HAP-1 (cell line): ENCODE results near the gene SAFB.
"Not testable (repeated sequence)": the region's sequence is repeated elsewhere in the genome, so short reads cannot be mapped to it uniquely, and the experiment has no call there.

Experiments used
- DNase-seq, 2 experiments: peaks; one replicate each; pipeline ENCODE4 v3.0.0-alpha.2; 2016 to 2020; ENCODE audit warnings: low spot score in 2 of 2
- H3K27me3 ChIP-seq: fragments of 250-450 bp; sonication (Bioruptor Pico); 2 replicates; pipeline ENCODE4 v1.5.1; 2020; ENCODE audit warnings: low read depth, mild to moderate bottlenecking, moderate library complexity
- H3K36me3 ChIP-seq: fragments of 250-450 bp; sonication (Bioruptor Pico); replicated peaks from 2 replicates; pipeline ENCODE4 v1.5.1; 2020; ENCODE audit warnings: mild to moderate bottlenecking
- H3K4me1 ChIP-seq: fragments of 250-450 bp; sonication (Bioruptor Pico); 2 replicates; pipeline ENCODE4 v1.5.1; 2020; ENCODE audit warnings: mild to moderate bottlenecking
- H3K4me3 ChIP-seq: fragments of 250-450 bp; sonication (Bioruptor Pico); 2 replicates; pipeline ENCODE4 v1.5.1; 2020; ENCODE audit warnings: mild to moderate bottlenecking, moderate library complexity
- H3K9me3 ChIP-seq: fragments of 250-450 bp; sonication (Bioruptor Pico); 2 replicates; pipeline ENCODE4 v1.5.1; 2020; ENCODE audit warnings: mild to moderate bottlenecking, moderate library complexity
- in situ Hi-C: fragments of 300-500 bp; cut with MboI; formaldehyde crosslinking; loops from 3 replicates; pipeline ENCODE4 v1.14.3; 2020; ENCODE audit warnings: low sequenced_read_pairs, inconsistent platforms, mixed read lengths

SAFB gene

DNA sequence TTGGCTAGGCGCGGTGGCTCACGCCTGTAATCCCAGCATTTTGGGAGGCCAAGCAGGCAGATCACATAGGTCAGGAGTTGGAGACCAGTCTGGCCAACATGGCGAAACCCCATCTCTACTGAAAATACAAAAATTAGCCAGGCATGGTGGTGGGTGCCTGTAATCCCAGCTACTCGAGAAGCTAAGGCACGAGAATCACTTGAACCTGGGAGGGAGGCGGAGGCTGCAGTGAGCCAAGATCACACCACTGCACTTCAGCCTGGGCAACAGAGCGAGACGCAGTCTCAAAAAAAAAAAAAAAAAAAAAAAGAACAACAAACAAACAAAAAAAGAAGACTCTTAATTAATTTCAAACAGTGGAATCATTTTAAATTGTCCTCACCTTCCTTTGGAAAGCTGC is 14.1 kb upstream of the SAFB start:
- H3K9me3 ChIP-seq, in situ Hi-C loops, H3K4me3 ChIP-seq, H3K4me1 ChIP-seq, H3K27me3 ChIP-seq, DNase-seq: not testable (repeated sequence)
- H3K36me3 ChIP-seq: peaks cover 92% of the 10 kb centered on the region

DNA sequence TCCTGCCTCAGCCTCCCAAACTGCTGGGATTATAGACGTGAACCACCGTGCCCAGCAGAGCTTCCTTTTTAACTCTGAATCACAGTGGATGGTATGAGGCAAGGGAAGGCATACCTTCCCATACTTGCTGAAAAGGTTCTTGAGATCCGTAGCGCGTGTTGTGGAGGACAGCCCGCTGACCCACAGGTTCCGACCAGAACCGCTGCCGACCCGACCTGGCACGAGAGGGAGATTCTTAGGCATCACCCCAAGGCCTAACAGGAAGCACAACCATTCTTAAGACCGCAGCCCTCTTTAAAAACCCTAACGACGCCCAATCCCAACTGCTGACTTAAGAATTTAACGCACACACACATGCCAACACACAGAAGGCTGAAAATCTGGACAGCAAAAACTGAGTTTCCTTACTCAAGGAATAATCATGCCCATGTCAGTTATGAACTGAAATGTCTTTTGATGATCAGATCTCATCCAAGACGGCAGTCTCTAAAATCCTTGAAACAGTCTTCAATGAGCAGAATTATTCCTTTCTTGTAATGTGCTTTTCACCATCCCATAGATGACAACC is 12.9 kb upstream of the SAFB start:
- Histone ChIP-seq H3K36me3 (peaks cover 92% of the 10 kb centered on the region), H3K4me3 (no peak overlapping the region), H3K9me3 (no peaks in the 10 kb centered on the region), H3K27me3 (no peaks in the 10 kb centered on the region), H3K4me1 (no peaks in the 10 kb centered on the region)
- no peak for DNase-seq
- in situ Hi-C loops: no loop called here

DNA sequence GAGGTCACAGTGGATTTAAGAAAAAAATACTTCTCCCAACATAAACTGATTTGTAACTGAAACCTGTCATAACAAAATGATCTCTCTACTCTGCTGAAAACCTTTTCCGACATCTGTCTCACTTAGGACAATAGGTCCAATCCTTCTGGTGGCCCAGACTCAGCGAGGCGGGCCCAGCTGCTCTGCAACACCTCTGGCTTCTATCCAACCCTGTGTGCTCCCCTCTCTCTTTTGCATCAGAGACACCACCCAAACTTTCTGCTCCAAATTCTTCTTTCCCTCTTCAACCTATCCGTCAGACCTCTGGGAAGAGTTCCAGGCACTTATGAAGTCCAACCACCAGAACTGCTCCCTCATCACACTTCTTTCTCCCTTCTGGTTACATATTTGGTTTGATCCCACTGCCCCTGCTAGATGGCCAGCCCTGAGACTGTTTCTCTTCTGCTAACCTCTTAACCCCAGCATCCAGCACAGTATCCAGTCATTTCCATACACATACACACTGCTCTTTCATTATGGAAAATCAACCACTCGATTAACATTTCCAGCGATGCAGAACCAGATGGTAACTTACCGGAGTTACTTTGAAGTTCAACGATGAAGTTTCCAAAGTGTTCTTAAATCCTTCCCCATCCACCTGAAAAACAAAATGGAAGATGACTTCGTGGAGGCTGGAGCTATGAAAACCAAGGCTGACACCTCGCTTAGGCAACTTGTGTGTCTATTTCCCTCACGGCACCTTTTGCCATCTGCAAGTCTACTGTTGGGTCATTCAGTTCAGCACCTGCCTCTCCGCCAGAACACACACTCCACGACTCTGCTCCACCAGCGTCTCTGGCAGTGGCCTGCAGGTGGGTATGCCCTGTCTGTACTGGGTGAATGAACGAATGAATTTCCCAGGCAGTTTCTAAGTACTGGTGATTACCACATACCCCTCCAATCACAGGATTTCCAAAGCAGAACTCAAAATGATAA is 9.7 kb upstream of the SAFB start:
- H3K4me1 ChIP-seq: no peaks in the 10 kb centered on the region
- in situ Hi-C loops: no loop called here
- H3K36me3 ChIP-seq: peaks cover 91% of the 10 kb centered on the region

DNA sequence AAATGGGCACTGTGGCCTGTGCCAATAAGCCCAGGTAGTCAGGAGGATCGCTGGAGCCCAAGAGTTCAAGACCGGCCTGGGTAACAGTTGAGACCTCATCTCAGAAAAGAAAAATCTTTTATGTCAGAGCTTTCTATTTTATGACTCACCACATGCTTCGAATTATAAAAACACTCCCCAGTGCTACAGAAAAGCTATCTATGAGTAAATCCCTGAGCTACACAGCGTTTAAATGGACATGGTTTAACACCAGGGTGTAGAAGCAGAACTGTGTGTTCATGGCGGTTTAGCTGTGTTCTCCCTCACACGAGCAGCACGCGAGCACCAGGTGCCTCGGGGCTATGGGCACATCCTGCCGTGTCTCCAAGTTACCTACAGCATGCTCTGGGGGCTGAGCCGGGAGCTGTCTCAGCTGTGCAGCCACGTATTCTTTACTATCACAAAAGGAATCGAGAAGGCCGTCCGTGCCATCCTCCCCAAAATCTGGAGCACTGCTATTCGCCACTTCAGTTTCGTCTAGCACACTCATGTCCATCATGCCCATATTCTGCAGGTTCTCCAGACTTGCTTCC is 7.0 kb upstream of the SAFB start:
- DNase-seq: no peak
- Histone ChIP-seq H3K9me3 (no peaks in the 10 kb centered on the region), H3K4me3 (no peak overlapping the region), H3K27me3 (no peaks in the 10 kb centered on the region), H3K4me1 (peaks cover 10% of the 10 kb centered on the region), H3K36me3 (peaks cover 91% of the 10 kb centered on the region)
- in situ Hi-C loops: no loop called here

More for the DNA sequence above, 9.7 kb upstream of the SAFB start:
- DNase-seq: no peak
- Histone ChIP-seq H3K4me3 (no peak overlapping the region), H3K27me3 (no peaks in the 10 kb centered on the region), H3K9me3 (no peaks in the 10 kb centered on the region)

DNA sequence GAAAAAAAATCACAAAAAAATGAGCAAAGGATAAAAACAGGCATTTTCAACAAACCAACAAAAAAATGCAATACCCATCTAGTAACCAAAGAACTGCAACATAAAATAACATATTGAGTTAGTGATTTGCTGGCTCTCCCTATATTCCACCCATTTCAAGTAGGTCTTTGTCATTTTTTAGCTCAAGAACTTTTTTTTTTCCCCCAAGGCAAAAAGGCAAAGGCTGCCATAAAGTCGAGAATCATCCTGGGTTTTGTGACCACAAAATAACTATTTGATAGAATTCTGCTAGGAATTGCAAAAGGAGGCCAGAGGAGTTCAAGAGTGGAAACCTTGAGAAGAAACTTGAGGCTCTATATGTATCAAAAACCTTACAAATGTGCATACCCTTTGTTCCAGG is 5.8 kb upstream of the SAFB start:
- in situ Hi-C loops: no loop called here
- no peaks in the 10 kb centered on the region for H3K9me3 ChIP-seq
- no peaks in the 10 kb centered on the region for H3K27me3 ChIP-seq
- peaks cover 14% of the 10 kb centered on the region for H3K4me1 ChIP-seq
- no peak for DNase-seq
- H3K36me3 ChIP-seq: peaks cover 87% of the 10 kb centered on the region
- no peak overlapping the region for H3K4me3 ChIP-seq

DNA sequence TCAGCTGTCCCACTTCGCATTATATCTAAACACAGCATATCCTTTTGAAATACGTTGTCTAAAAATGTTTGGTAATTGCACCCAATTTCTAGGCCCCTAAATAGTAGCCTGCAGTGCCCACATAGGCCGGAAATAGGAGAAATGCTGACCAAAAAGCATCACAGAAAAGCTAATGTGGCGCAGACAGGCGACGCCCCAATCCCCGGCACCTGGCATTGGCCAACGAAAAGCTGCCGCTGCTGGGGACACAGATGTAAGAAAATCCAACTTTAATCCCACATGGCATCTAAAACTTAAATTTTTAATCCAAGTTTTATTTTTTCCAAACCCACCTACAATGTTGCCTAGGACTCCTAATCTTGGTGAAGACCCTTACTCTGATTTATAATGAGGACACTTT is 4.3 kb upstream of the SAFB start:
- DNase-seq: no peak
- H3K27me3 ChIP-seq: no peaks in the 10 kb centered on the region
- peaks cover 14% of the 10 kb centered on the region for H3K4me1 ChIP-seq
- no peak overlapping the region for H3K4me3 ChIP-seq
- H3K36me3 ChIP-seq: peaks cover 83% of the 10 kb centered on the region
- in situ Hi-C loops: no loop called here
- no peaks in the 10 kb centered on the region for H3K9me3 ChIP-seq

DNA sequence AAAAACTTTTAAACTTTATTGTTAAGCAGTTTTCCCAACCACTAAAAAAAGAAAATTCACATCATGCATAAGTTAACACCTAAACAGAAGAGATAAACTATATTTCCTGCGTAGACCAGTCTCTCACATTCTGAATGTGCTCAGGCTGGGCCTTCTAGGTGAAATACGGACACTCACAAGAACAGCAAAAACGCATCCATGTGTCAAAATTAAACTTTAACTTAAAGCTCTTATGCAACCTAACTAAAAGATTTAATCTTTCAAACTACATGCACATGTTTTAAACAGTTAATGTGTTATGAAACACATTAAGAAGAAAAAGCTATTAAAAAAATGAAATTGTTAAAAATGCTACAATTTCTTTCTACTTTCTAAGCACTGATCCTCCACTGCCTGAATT is 2.9 kb upstream of the SAFB start:
- Histone ChIP-seq H3K36me3 (peaks cover 75% of the 10 kb centered on the region), H3K9me3 (no peaks in the 10 kb centered on the region), H3K27me3 (no peaks in the 10 kb centered on the region), H3K4me3 (no peak overlapping the region), H3K4me1 (peaks cover 17% of the 10 kb centered on the region)
- in situ Hi-C loops: no loop called here
- no peak for DNase-seq

DNA sequence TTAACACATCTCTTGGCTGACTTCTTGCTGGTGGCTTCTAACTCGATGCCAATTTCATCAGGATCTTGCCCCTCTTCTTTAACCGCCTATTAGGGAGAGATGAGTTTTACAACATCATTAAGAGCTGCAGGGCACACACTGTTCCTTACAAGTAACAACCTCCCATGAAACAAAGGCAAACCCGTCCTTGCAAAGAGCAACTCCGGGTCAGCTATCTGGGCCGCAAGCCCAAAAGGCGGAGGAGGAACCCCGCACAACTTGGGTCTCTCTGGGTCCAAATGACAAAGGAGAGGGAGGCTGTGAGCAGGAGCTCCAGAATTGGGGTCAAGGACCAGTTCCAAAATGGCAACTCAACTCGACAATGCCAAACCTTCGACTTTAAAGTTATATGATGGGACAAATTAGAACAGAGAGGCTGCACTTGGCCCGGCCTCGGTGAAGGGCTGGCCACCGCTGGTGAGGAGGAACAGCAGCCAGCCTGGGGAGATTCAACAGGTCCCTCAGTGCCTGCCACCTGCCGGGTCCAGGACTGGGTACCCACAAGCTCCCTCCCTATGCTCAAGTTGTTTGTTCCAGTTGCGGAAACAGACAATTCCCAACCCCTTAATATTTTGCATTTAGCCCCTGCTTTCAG is 1.5 kb upstream of the SAFB start:
- H3K36me3 ChIP-seq: peaks cover 75% of the 10 kb centered on the region

DNA sequence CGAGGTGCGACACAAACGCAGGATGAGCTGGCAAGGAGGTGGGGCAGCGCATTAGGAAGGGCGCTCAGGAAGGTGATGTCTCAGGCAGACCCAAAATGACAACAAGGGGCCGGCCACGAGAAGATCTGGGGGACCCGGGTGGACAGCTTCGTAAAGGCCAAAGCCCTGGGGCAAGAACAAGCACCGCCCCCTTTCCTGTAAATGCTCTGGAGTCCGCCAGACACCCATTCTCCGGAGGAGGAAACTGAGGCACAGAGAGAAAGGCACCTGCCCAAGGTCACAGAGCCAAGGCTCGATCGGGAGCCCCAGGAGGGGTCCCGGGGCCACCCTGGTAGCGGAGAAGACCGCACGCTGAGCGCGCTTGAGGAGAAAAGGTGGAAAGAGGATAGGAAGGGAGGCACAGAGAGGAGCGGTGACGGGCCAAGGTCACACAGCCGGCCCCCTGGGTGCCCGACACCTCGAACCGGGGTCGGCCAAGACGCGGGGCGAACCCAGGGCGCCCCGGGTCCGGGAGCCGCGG is 878 bp upstream of the SAFB start:
- in situ Hi-C loops: no loop called here
- DNase-seq: peak in 1 of 2 experiments; percentile 45
- H3K36me3 ChIP-seq: peaks cover 76% of the 10 kb centered on the region
- H3K4me1 ChIP-seq: peaks cover 22% of the 10 kb centered on the region
- peak overlapping the region; percentile 100 for H3K4me3 ChIP-seq
- H3K27me3 ChIP-seq: no peaks in the 10 kb centered on the region
- no peaks in the 10 kb centered on the region for H3K9me3 ChIP-seq

More for the DNA sequence above, 1.5 kb upstream of the SAFB start:
- no peaks in the 10 kb centered on the region for H3K27me3 ChIP-seq
- peak overlapping the region; percentile 100 for H3K4me3 ChIP-seq
- in situ Hi-C loops: no loop called here
- H3K4me1 ChIP-seq: peaks cover 22% of the 10 kb centered on the region
- DNase-seq: no peak
- H3K9me3 ChIP-seq: no peaks in the 10 kb centered on the region

DNA sequence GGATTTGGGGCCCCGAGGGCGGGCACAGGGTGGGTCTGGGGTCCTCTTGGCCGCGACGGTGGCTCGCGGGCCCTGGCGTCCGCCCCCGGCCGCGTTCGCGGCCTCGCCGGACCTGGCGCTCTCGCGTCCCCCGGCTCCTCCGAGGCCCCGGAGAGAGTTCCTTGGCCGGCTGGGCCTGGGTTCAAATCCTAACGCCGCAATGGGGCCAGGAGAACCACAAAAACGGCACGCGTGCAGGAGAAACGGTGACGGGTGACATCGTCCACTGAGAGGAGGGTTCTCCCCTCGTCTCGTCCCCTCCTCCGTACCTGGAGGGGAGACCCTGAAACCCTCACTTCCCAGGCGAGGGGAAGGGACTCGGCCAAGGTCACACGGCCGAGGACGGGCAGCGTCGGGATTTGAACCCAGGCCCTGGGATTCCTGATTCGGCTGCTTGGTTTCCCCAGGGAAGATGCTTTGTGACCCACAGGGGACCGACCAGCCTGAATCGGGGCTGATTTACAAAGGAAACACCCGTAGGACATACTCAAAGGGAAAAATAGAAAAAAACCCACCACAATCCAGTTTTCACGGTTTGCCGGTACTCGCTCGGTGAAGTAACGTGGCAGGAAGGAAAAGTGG is 624 bp downstream of the SAFB start:
- H3K4me1 ChIP-seq: peaks cover 22% of the 10 kb centered on the region
- peaks cover 76% of the 10 kb centered on the region for H3K36me3 ChIP-seq

DNA sequence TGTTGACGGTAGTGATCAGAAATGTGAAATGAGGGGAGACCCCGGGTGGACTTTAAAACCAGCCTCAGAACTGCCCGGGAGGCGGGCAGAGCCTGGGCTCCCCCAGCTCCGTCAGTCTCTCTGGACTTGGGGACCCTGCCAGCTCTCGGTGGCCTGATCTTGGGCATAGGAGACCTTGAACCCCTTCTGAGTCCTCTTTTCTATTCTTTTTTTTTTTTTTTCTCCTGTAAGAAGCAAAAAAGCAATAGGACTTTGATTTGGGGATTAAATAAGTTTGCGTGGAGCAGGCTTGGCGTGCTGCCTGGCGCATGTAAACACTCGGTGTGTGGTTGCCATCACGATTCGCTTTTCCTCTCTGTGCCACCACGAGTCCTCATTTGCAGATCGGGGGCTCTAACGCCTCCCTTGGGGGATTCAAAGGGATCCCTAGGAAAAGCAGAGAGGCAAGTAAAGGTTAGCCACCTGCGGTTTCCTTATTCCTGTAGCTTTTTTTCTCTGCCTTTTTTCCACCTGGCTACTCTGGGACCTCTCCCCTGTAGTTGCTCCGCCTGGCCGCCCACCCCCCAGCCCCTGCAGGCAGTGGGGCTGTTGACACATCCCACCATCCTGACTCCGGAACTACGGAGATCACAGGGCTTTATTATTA is 1.3 kb downstream of the SAFB start:
- H3K4me1 ChIP-seq: peaks cover 22% of the 10 kb centered on the region
- no peaks in the 10 kb centered on the region for H3K9me3 ChIP-seq
- peak in 1 of 2 experiments; percentile 32 for DNase-seq
- H3K4me3 ChIP-seq: peak overlapping the region; percentile 100
- H3K27me3 ChIP-seq: no peaks in the 10 kb centered on the region
- peaks cover 76% of the 10 kb centered on the region for H3K36me3 ChIP-seq
- in situ Hi-C loops: no loop called here

More for the DNA sequence above, 624 bp downstream of the SAFB start:
- in situ Hi-C loops: no loop called here
- no peaks in the 10 kb centered on the region for H3K27me3 ChIP-seq
- DNase-seq: peak in 1 of 2 experiments; percentile 38
- H3K4me3 ChIP-seq: peak overlapping the region; percentile 100
- H3K9me3 ChIP-seq: no peaks in the 10 kb centered on the region

DNA sequence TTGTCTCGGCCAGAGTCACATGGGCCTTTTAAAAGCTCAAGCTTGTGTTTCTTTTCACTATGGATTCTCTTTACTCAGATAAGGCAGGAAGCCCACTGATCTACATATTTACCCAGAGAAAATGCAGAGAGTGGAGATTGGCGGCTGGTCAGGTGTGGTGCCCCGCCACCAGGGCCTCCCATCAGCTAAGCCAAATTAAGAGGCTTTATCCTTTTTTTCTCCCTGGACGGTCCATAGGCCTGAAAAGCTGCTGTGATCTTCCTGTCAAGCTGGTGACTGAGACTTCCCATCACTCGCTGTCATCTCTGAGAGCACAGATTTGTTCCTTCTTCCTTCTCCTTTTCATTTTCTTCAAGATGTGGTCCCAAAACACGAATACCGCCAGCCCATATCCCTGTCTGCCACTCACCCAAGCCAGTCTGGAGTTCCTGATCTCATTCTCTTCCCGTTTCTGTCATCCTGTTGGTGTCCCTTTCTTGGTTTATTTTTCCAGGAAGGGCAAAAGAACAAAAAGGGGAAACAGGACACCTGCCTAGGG is 1.9 kb downstream of the SAFB start:
- no peak for DNase-seq
- Histone ChIP-seq H3K27me3 (no peaks in the 10 kb centered on the region), H3K36me3 (peaks cover 78% of the 10 kb centered on the region), H3K4me1 (peaks cover 22% of the 10 kb centered on the region), H3K9me3 (no peaks in the 10 kb centered on the region), H3K4me3 (peak overlapping the region; percentile 100)
- in situ Hi-C loops: no loop called here

DNA sequence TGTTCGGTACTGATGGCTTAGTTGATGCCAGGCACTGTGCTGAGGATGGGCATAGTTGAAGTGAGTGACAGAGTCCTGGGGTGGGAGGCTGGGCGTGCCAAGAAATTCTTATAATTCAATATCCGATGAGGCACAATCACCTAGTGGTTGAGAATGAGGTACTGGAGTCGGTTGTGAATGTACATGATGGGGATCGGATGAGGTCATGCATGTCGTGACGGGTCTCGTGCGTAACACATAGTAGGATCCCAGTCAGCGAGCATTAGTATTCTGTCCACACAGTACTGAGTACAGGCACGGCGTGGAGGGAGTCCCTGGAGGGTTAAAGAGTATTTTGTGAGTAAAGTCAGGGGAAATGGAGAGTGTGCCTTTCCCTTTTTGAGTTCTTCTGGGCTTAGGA is 2.8 kb downstream of the SAFB start:
- no peaks in the 10 kb centered on the region for H3K27me3 ChIP-seq
- no peak for DNase-seq
- peaks cover 73% of the 10 kb centered on the region for H3K36me3 ChIP-seq
- in situ Hi-C loops: no loop called here
- no peak overlapping the region for H3K4me3 ChIP-seq
- H3K4me1 ChIP-seq: peaks cover 13% of the 10 kb centered on the region
- H3K9me3 ChIP-seq: no peaks in the 10 kb centered on the region
